Measurements from ENCODE around the gene DSCAML1.

GRCh38 chr11:117724104-117724503 lies 72.9 kb downstream of the DSCAML1 start:
- no peak for TF ChIP-seq CTCF (conservative IDR thresholded peaks at IDR 0.05; ENCODE audit: low read depth, low read length)
- no peak for TF ChIP-seq EZH2phosphoT487 (IDR thresholded peaks at IDR 0.05; ENCODE audit: borderline replicate concordance, low read length)
